ENCODE results near the gene XRCC1. TPM values are rescaled to one million over a fixed set of nuclear protein-coding genes. Genes with fewer than 3 reads are reported as not detected.
A peak's percentile ranks its signal among the peaks of the same experiment; 100 is the strongest.
"Not testable (repeated sequence)": the region's sequence is repeated elsewhere in the genome, so short reads cannot be mapped to it uniquely, and the experiment has no call there.

XRCC1 gene
- total RNA-seq, 3 donors from 2014 or later (not counting 1 experiment from before 2014, with no cell fraction given), result 33.2 to 43.9 (median 40.7) TPM

DNA sequence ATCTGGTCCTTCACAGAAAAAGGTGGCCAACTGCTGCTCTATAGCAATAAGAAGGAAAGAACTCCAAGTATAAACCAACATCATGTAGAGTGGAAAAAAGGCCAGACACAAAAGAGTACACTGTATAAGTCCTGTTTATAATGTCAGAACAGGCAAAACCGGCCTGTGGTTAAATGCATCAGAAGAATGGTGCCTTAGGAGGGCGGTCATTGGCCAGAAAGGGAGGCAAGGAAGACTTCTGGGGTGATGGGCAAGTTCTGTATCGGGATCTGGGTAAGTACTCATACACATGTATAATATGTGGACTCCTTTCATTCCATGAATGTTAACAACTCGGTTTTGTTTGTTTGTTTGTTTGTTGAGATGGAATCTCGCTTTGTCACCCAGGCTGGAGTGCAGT is 52.4 kb downstream of the XRCC1 start:
- intact Hi-C loops (cut with micrococcal nuclease), result no loop called here
- Histone ChIP-seq H3K4me3 (ENCODE audit: low read length) (no peak overlapping the region), H3K36me3 (ENCODE audit: control insufficient read depth, insufficient read depth, low read length) (no peaks in the 10 kb centered on the region), H3K9me3 (ENCODE audit: control insufficient read depth, insufficient read depth, low read length) (no peaks in the 10 kb centered on the region), H3K27me3 (ENCODE audit: control insufficient read depth, insufficient read depth, low read length) (no peaks in the 10 kb centered on the region), H3K4me1 (ENCODE audit: control insufficient read depth, insufficient read depth, low read length) (peaks cover 31% of the 10 kb centered on the region), H3K27ac (ENCODE audit: low read length) (no peak overlapping the region)
- Mint-ChIP-seq H3K27ac (peak overlapping the region in 1 of 2 donors; percentile 20), H3K27me3 (ENCODE audit: low read depth in 2 of 2) (no peaks in the 10 kb centered on the region), H3K4me3 (no peak overlapping the region), H3K36me3 (no peaks in the 10 kb centered on the region), H3K4me1 (peaks cover 29 to 32% of the 10 kb centered on the region in 2 donors), H3K9me3 (no peaks in the 10 kb centered on the region)
- DNase-seq (no peak), ATAC-seq (no peak)
- WGBS (ENCODE audit: insufficient coverage), result 88% methylated on average over 4 of the region's 5 CpGs
- TF ChIP-seq CTCF (IDR thresholded peaks at IDR 0.05), result no peak

DNA sequence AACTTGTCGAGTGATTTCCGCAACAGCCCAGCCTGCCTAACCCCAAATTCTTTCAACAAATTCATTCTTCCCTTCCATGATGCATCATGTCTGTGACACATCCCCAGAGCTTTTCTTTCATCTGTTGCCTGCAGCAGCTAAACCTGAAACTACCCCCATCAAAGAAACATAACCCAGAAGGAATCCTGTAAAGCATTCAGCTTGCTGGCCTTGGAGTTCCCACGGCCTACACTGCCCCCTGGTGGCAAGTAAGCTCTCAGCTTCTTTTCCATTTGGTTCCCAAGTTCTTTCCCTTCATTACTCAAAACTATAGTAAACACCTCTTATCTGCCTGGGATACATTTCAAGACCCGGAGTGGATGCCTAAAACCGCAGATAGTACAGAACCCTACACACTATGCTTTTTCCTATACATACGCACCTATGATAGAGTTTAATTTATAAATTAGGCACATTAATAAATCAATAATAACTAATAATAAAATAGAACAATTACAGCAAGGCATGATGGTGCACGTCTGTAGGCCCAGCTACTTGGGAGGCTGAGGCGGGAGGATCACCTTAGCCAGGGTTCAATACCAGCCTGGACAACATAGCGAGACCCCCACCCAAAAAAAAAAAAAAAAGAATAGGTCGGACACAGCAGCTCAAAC is 55.8 kb downstream of the XRCC1 start:
- ATAC-seq (peak; percentile 69 to 84 (median 76)), DNase-seq (peak; percentile 70 to 93)
- peaks cover 2% of the 10 kb centered on the region for H3K4me1 ChIP-seq (ENCODE audit: control insufficient read depth, insufficient read depth, low read length)
- no peaks in the 10 kb centered on the region for H3K9me3 ChIP-seq (ENCODE audit: control insufficient read depth, insufficient read depth, low read length)
- H3K27me3 ChIP-seq (ENCODE audit: control insufficient read depth, insufficient read depth, low read length), result no peaks in the 10 kb centered on the region
- intact Hi-C loops (cut with micrococcal nuclease), result loop anchor here (1.0 kb wide), 2 partner anchors 72 to 86 kb away; no protein-coding TSS in a partner anchor
- WGBS (ENCODE audit: insufficient coverage), result 63% methylated on average over 8 of the region's 10 CpGs
- H3K27ac ChIP-seq (ENCODE audit: low read length), result no peak overlapping the region
- H3K27ac Mint-ChIP-seq, result peak overlapping the region in 1 of 2 donors; percentile 13
- H3K27me3 Mint-ChIP-seq (ENCODE audit: low read depth in 2 of 2), result no peaks in the 10 kb centered on the region
- H3K4me1 Mint-ChIP-seq, result peaks cover 9% of the 10 kb centered on the region in 2 donors
- H3K36me3 Mint-ChIP-seq, result no peaks in the 10 kb centered on the region
- no peak overlapping the region for H3K4me3 ChIP-seq (ENCODE audit: low read length)
- peak; percentile 88 for TF ChIP-seq CTCF (IDR thresholded peaks at IDR 0.05)
- no peak overlapping the region for H3K4me3 Mint-ChIP-seq
- no peaks in the 10 kb centered on the region for H3K9me3 Mint-ChIP-seq
- peaks cover 4% of the 10 kb centered on the region for H3K36me3 ChIP-seq (ENCODE audit: control insufficient read depth, insufficient read depth, low read length)

DNA sequence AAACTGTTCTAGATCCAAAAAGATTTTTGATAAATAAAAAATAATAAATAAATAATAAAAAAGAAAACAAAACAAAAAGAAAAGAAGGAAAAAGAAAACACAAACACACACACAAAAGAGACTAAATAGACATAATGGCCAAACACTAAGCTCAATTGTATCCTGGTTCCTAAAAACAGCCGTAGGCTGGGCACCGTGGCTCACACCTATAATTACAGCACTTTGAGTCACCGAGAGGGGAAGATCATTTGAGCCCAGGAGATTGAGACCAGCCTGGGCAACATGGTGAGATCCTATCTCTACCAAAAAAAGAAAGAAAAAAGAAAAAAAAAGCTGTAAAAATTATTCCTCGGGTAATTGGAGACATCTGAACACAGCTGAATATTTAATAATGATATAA is 57.3 kb downstream of the XRCC1 start:
- no peak overlapping the region for H3K27ac Mint-ChIP-seq
- intact Hi-C loops (cut with micrococcal nuclease), result no loop called here

GRCh38 chr19:43512399-43512798 is 62.9 kb downstream of the XRCC1 start:
- H3K4me3 Mint-ChIP-seq; DNase-seq; intact Hi-C loops (cut with micrococcal nuclease); H3K4me1 Mint-ChIP-seq; H3K27me3 ChIP-seq (ENCODE audit: control insufficient read depth, insufficient read depth, low read length); H3K27me3 Mint-ChIP-seq (ENCODE audit: low read depth in 2 of 2); ATAC-seq; H3K4me3 ChIP-seq (ENCODE audit: low read length); H3K36me3 Mint-ChIP-seq; H3K9me3 ChIP-seq (ENCODE audit: control insufficient read depth, insufficient read depth, low read length); H3K27ac ChIP-seq (ENCODE audit: low read length); H3K4me1 ChIP-seq (ENCODE audit: control insufficient read depth, insufficient read depth, low read length); H3K9me3 Mint-ChIP-seq: not testable (repeated sequence)
- peak overlapping the region in 1 of 2 donors; percentile 7 for H3K27ac Mint-ChIP-seq
- peaks cover 28% of the 10 kb centered on the region for H3K36me3 ChIP-seq (ENCODE audit: control insufficient read depth, insufficient read depth, low read length)

More for the DNA sequence above, 57.3 kb downstream of the XRCC1 start:
- Histone ChIP-seq H3K27me3 (ENCODE audit: control insufficient read depth, insufficient read depth, low read length) (no peaks in the 10 kb centered on the region), H3K4me3 (ENCODE audit: low read length) (no peak overlapping the region), H3K27ac (ENCODE audit: low read length) (no peak overlapping the region), H3K36me3 (ENCODE audit: control insufficient read depth, insufficient read depth, low read length) (peaks cover 4% of the 10 kb centered on the region), H3K9me3 (ENCODE audit: control insufficient read depth, insufficient read depth, low read length) (no peaks in the 10 kb centered on the region), H3K4me1 (ENCODE audit: control insufficient read depth, insufficient read depth, low read length) (no peaks in the 10 kb centered on the region)
- ATAC-seq (no peak), DNase-seq (no peak)
- WGBS (ENCODE audit: insufficient coverage), result 83% methylated on average over 2 of the region's 4 CpGs
- TF ChIP-seq CTCF (IDR thresholded peaks at IDR 0.05), result no peak
- Mint-ChIP-seq H3K4me1 (peaks cover 6% of the 10 kb centered on the region in 2 donors), H3K36me3 (no peaks in the 10 kb centered on the region), H3K4me3 (no peak overlapping the region), H3K9me3 (no peaks in the 10 kb centered on the region), H3K27me3 (ENCODE audit: low read depth in 2 of 2) (no peaks in the 10 kb centered on the region)
